KOPT-K1 (cell line): Measurements from ENCODE around the gene GRIN2B.

Source experiments
- H3K27ac ChIP-seq: fragments of 200-600 bp; sonication (generic); 2 replicates; pipeline ENCODE4 v1.5.1; 2016; ENCODE audit warnings: antibody characterized with exemption, mild to moderate bottlenecking, low read depth, low read length; ENCODE audit not compliant: poor library complexity, severe bottlenecking
- H3K36me3 ChIP-seq: fragments of 200-600 bp; sonication (generic); 2 replicates; pipeline ENCODE4 v1.5.1; 2017; ENCODE audit warnings: antibody characterized with exemption, mild to moderate bottlenecking, low read length, moderate library complexity; ENCODE audit not compliant: insufficient read depth
- H3K9me3 ChIP-seq: fragments of 200-600 bp; sonication (generic); 2 replicates; pipeline ENCODE4 v1.5.1; 2017; ENCODE audit warnings: antibody characterized with exemption, low read length, mild to moderate bottlenecking; ENCODE audit not compliant: insufficient read depth, poor library complexity, severe bottlenecking

Gene GRIN2B

DNA sequence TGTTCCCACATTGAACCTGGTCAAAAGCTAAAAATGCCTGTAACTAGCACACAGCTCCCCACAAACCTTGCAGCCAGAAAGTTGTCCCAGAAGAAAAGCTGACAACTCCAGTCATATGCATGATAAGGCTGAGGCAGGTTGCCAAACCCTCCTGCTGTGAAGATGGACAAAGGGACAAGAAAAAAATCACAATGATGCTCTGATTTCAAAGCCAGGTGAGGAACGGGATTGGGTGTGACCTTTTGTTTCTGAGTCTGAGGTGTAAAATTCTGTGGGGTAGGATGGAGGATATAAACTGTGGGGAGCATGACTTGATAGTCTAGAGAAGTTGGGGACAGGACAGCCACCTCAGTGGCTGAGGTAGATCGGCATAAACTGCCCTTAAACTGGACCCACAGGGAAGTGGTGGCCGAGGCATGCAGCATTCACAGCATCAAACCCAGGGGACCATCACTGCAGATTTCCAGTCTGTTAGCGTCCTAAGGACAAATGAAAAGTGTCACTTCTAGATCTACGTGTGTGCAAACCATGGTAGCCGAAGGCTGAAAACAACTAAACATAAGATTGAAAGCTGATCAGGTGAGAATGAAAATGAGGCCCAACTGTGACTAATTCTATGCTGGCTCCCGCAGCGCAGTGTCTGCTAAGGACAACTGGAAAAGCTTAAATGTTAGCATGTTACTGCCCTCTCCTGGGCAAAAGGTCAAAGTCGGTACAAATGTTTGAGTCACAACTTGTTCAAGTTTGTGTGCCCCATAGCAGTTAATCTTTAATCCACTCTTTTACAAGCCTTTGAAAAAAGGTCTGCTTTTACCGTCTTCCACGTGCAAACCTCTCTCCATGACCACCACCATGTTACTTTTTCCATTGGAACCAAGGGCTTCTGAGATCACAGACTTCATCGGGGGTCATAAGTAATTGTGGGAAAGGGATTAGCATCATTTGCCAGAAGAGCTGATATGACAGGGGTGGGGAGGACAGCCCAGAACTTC is 39.8 kb downstream of the GRIN2B start:
- Histone ChIP-seq H3K9me3 (no peaks in the 10 kb centered on the region), H3K27ac (no peak overlapping the region), H3K36me3 (no peaks in the 10 kb centered on the region)

DNA sequence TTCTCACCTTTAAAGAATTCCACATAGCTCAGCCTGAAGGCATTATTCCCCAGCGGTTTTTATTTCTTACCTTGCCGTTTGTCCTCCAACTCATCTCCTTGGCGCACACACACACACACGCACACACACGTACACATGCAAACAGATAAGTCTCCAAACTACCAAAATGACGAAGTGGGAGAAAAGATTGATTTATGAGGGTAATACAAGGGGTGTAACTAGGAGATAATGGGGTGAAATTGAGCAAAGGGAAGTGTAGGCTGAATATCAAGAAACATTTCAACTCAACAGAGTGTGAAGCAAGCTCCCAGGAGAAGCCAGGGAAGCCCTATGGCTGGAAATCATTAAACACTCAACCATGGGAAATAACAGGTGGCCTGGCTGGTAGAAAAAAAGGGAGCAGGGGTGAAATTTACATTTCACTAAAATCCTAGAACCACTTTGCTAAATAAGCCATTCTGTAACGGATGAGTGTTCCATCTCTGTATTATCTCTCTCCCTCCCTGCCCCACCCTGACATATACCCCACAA is 41.0 kb downstream of the GRIN2B start:
- Histone ChIP-seq H3K36me3 (no peaks in the 10 kb centered on the region), H3K27ac (no peak overlapping the region), H3K9me3 (no peaks in the 10 kb centered on the region)

DNA sequence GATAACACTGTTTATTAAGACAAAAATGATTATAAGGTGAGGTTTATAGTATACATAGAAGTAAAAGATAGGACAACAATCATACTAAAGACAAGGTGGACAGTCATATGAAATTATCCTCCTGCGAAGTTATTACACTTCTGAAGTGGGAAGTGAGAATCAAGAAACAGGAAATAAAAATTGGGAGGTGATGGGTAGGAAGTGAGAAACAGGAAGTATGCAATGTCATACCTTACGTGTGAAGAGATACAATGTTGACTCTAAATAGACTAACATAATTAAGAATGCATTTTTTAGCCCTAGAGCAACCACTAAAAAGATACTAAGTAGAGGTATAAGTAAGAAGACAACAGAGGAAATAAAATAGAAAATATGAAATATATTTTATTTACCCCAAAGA is 43.7 kb downstream of the GRIN2B start:
- Histone ChIP-seq H3K27ac (no peak overlapping the region), H3K9me3 (no peaks in the 10 kb centered on the region), H3K36me3 (no peaks in the 10 kb centered on the region)

DNA sequence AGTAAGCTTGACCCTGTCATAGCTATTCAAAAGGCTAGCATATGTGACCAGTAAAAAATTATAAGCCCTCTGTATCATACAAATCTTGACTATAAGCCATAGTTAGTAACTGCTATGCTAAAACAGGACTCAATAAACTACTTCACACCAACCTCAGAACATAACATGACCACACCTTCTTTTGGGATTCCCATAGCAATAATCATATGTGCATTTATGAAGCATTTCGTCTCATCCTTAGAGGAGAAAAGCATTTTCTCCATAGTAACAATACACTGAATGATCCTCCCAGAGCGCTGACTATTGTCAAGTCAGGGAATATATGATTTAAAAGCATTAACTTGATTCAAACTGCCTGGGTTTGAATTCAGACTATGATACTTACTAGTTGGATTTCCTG is 46.2 kb downstream of the GRIN2B start:
- Histone ChIP-seq H3K36me3 (no peaks in the 10 kb centered on the region), H3K27ac (no peak overlapping the region), H3K9me3 (no peaks in the 10 kb centered on the region)
